Right lobe of liver (tissue), 4 donors: ENCODE data around the gene CLEC7A.

Experiments
- POLR2A ChIP-seq: fragments of 450-650 bp; IDR thresholded peaks from one replicate; pipeline ENCODE4 v1.6.1; 2017; ENCODE audit warnings: antibody characterized with exemption, mild to moderate bottlenecking
- TF ChIP-seq, protein P1 (sequence below), 4 donors: fragments of 200-600 bp in 3 of 4; fragments of 450-650 bp in 1 of 4; IDR thresholded peaks; one replicate each; pipeline versions ENCODE4 v1.5.1 to v1.8.0; 2016 to 2022; ENCODE audit warnings: antibody characterized with exemption in 4 of 4, mild to moderate bottlenecking in 2 of 4
- donor health status: DM: no; HTN: no; CAD: no.
- donor health status: DM: no; HTN: no; CAD: no.
- donor health status: DM: no; HTN: yes; CAD: no.

DNA sequence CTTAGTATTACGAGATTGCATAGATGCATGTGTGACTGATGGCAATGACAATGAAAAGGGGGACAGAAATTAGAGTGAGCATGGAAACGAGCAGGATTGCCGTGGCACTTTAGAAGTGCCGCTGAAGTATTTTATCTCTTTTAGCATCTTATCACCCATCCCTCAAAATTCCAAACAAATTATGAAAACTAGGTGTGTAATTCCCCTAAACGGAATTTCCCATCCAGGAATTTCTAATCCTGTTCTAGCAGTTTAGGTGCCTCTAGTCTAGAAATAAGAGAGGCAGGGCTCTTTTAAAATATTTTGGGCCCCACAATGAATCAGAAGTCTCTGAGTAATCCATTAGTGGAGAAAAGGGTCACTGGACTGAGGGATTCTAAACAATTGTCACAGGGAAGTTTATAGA is 49.8 kb upstream of the CLEC7A start:
- TF ChIP-seq POLR2A: no peak
- TF ChIP-seq, protein P1, sequence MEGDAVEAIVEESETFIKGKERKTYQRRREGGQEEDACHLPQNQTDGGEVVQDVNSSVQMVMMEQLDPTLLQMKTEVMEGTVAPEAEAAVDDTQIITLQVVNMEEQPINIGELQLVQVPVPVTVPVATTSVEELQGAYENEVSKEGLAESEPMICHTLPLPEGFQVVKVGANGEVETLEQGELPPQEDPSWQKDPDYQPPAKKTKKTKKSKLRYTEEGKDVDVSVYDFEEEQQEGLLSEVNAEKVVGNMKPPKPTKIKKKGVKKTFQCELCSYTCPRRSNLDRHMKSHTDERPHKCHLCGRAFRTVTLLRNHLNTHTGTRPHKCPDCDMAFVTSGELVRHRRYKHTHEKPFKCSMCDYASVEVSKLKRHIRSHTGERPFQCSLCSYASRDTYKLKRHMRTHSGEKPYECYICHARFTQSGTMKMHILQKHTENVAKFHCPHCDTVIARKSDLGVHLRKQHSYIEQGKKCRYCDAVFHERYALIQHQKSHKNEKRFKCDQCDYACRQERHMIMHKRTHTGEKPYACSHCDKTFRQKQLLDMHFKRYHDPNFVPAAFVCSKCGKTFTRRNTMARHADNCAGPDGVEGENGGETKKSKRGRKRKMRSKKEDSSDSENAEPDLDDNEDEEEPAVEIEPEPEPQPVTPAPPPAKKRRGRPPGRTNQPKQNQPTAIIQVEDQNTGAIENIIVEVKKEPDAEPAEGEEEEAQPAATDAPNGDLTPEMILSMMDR (IDR thresholded peaks at IDR 0.05): no peak
